DND-41 (cell line): ENCODE results near the gene CYP2A13.

Source experiments
- ATAC-seq: fragments of 200-7000 bp; cut with Tn5 transposase; 3 replicates; pipeline ENCODE4 v1.9.1; 2021; ENCODE audit warnings: low read depth; ENCODE audit not compliant: insufficient read depth
- DNase-seq: peaks from one replicate; pipeline ENCODE4 v3.0.0-alpha.2; 2020
- H2AFZ ChIP-seq: 2 replicates; pipeline ENCODE4 v1.6.0; 2012; ENCODE audit warnings: low read depth, low read length
- H3K27ac ChIP-seq: 2 replicates; pipeline ENCODE4 v1.5.1; 2012; ENCODE audit warnings: low read length, inconsistent platforms
- H3K27me3 ChIP-seq: fragments of 200-600 bp; sonication (generic); 2 replicates; pipeline ENCODE4 v1.6.0; 2012; ENCODE audit warnings: low read length, mild to moderate bottlenecking, inconsistent platforms; ENCODE audit not compliant: insufficient read depth, poor library complexity
- H3K36me3 ChIP-seq: 2 replicates; pipeline ENCODE4 v1.5.1; 2012; ENCODE audit warnings: low read length, inconsistent platforms; ENCODE audit not compliant: insufficient read depth
- H3K4me1 ChIP-seq: 2 replicates; pipeline ENCODE4 v1.5.1; 2012; ENCODE audit warnings: mild to moderate bottlenecking, low read length; ENCODE audit not compliant: insufficient read depth
- H3K4me2 ChIP-seq: 2 replicates; pipeline ENCODE4 v1.6.0; 2012; ENCODE audit warnings: mild to moderate bottlenecking, moderate library complexity, low read length, inconsistent platforms; ENCODE audit not compliant: insufficient read depth
- H3K4me3 ChIP-seq, 2 experiments: fragments of 200-600 bp in 1 of 2; shearing (Covaris generic) in 1 of 2; 2 replicates each; pipeline ENCODE4 v1.5.1; 2012 to 2016; ENCODE audit warnings: inconsistent platforms in 2 of 2, low read length in 2 of 2, mild to moderate bottlenecking in 2 of 2, low read depth in 1 of 2, moderate library complexity in 1 of 2
- H3K79me2 ChIP-seq: 2 replicates; pipeline ENCODE4 v1.6.0; 2012; ENCODE audit warnings: low read length, inconsistent platforms; ENCODE audit not compliant: insufficient read depth
- H3K9ac ChIP-seq: 2 replicates; pipeline ENCODE4 v1.6.0; 2012; ENCODE audit warnings: low read depth, mild to moderate bottlenecking, inconsistent platforms, low read length, moderate library complexity
- H3K9me3 ChIP-seq: 2 replicates; pipeline ENCODE4 v1.5.1; 2012; ENCODE audit warnings: low read length, moderate library complexity, mild to moderate bottlenecking, inconsistent platforms; ENCODE audit not compliant: insufficient read depth, severe bottlenecking
- H4K20me1 ChIP-seq: 2 replicates; pipeline ENCODE4 v1.6.0; 2012; ENCODE audit warnings: low read length; ENCODE audit not compliant: insufficient read depth
- EZH2 ChIP-seq: IDR thresholded peaks from 3 replicates; pipeline ENCODE4 v1.6.1; 2012; ENCODE audit warnings: borderline replicate concordance, low read depth, mild to moderate bottlenecking, moderate library complexity, low read length, inconsistent platforms; ENCODE audit not compliant: severe bottlenecking
- TF ChIP-seq, protein P1 (sequence below): IDR thresholded peaks from 2 replicates; pipeline ENCODE4 v1.5.1; 2012; ENCODE audit warnings: borderline replicate concordance, low read length, moderate library complexity, mild to moderate bottlenecking; ENCODE audit not compliant: poor library complexity, severe bottlenecking; ENCODE audit errors: extremely low read depth

The CYP2A13 gene

DNA sequence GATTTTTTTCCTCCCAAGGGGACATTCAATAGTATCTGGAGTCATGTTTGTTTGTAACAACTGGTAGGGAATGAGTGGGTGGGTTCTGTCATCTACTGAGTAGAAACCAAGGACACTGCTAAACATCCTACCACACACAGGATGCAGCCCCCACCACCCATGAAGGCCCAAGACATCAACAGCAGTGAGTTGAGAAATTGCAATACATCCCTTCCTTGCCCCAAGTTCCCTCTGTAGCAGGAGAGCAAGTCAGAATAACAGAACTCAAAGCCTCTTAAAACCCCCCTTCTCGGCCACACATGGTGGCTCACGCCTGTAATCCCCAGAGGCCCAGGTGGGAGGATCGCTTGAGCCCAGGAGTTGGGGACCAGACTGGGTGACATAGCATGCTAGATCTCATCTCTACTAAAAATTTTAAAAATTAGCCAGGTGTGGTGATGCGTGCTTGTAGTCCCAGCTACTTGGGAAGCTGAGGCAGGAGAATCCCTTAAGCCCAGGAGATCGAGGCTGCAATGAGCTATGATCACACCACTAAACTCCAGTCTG, 23.6 kb downstream of the CYP2A13 start:
- Histone ChIP-seq H3K79me2 (no peaks in the 10 kb centered on the region), H4K20me1 (no peaks in the 10 kb centered on the region), H3K27ac (no peak overlapping the region), H3K4me3 (no peak overlapping the region), H3K9ac (no peak overlapping the region), H3K4me2 (no peak overlapping the region), H3K27me3 (no peaks in the 10 kb centered on the region), H2AFZ (no peak overlapping the region), H3K4me1 (no peaks in the 10 kb centered on the region), H3K9me3 (no peaks in the 10 kb centered on the region), H3K36me3 (no peaks in the 10 kb centered on the region)
- DNase-seq (no peak), ATAC-seq (no peak)
- no peak for TF ChIP-seq EZH2
- TF ChIP-seq, protein P1, sequence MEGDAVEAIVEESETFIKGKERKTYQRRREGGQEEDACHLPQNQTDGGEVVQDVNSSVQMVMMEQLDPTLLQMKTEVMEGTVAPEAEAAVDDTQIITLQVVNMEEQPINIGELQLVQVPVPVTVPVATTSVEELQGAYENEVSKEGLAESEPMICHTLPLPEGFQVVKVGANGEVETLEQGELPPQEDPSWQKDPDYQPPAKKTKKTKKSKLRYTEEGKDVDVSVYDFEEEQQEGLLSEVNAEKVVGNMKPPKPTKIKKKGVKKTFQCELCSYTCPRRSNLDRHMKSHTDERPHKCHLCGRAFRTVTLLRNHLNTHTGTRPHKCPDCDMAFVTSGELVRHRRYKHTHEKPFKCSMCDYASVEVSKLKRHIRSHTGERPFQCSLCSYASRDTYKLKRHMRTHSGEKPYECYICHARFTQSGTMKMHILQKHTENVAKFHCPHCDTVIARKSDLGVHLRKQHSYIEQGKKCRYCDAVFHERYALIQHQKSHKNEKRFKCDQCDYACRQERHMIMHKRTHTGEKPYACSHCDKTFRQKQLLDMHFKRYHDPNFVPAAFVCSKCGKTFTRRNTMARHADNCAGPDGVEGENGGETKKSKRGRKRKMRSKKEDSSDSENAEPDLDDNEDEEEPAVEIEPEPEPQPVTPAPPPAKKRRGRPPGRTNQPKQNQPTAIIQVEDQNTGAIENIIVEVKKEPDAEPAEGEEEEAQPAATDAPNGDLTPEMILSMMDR, result no peak

DNA sequence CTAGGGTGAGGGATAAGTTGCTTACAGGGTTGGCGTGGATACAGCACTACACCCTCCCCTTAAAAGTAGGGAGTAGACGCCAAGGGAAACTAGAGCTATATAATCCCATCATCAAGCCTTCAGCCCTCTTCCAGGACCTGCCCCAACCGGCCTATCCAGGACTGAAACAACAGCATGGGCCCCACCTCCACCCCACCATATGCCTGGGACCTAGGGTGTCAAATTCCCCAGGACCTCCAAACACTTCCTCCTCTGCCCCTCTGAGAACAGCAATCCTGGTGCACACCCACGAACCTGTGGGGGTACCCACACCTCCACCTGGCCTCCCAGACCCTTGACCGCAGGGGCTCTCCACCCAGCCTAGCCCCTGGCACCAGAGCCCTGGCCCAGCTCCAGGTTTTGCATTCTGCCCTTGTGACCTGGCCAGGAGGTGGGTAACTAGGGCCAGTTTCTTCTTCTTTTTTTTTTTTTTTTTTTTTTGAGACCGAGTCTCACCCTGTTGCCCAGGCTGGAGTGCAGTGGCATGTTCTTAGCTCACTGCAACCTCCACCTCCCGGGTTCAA, 24.6 kb downstream of the CYP2A13 start:
- ATAC-seq (no peak), DNase-seq (no peak)
- Histone ChIP-seq H2AFZ (no peak overlapping the region), H3K27ac (no peak overlapping the region), H3K36me3 (no peaks in the 10 kb centered on the region), H3K9me3 (no peaks in the 10 kb centered on the region), H3K4me2 (no peak overlapping the region), H4K20me1 (no peaks in the 10 kb centered on the region), H3K79me2 (no peaks in the 10 kb centered on the region), H3K27me3 (no peaks in the 10 kb centered on the region), H3K4me1 (no peaks in the 10 kb centered on the region), H3K4me3 (no peak overlapping the region), H3K9ac (no peak overlapping the region)
- TF ChIP-seq, protein P1, result no peak
- no peak for TF ChIP-seq EZH2

DNA sequence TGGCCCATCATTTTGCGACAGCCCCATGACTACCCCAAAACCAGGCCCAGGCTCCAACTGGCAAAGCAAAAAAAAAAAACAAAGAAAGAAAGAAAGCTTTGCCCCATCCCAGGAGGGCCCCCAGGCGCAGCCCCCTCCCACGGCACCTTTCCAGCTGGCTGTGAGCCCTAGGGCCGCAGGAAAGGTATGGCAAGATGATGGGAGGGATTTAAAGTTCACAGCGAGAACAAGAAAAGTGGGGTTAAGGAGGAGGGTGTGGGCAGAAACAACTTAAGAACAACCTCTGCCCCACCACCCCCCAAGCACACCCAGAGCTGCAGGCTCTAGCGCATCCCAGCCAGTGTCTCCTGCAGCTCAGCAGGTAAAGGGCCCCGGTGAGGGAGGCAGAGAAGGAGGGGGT, 25.9 kb downstream of the CYP2A13 start, which contains the start of gene CYP2F1:
Gene CYP2F1 (plus strand): TSS at position 301 of the 400 bp plus-strand sequence. CDS start 1,757 bp downstream, outside the sequence.
- no peaks in the 10 kb centered on the region for H3K27me3 ChIP-seq
- ATAC-seq, result no peak

More for the DNA sequence above, 25.9 kb downstream of the CYP2A13 start, which contains the start of gene CYP2F1:
- Histone ChIP-seq H3K9me3 (no peaks in the 10 kb centered on the region), H3K4me3 (no peak within 1 kb of the TSS), H3K27ac (no peak within 1 kb of the TSS), H3K79me2 (no peaks in the 10 kb centered on the region), H3K9ac (no peak within 1 kb of the TSS), H3K36me3 (no peaks in the 10 kb centered on the region), H4K20me1 (no peaks in the 10 kb centered on the region), H3K4me1 (no peaks in the 10 kb centered on the region), H3K4me2 (no peak within 1 kb of the TSS), H2AFZ (no peak within 1 kb of the TSS)
- TF ChIP-seq EZH2, result no peak
- TF ChIP-seq, protein P1, result no peak
- no peak for DNase-seq
